Bone marrow (tissue), 2 donors: Measurements from ENCODE around the gene INSM1.

Source experiments
- DNase-seq, 2 donors: peaks; one replicate each; lab custom pipeline; 2025; lab: John Stamatoyannopoulos, UW

The INSM1 gene

GRCh38 chr20:20362774-20363433 is 5.0 kb upstream of the INSM1 start:
- DNase-seq: no peak

- DNase-seq: no peak
Observed at GRCh38 chr20:20363434-20363798, 4.5 kb upstream of the INSM1 start.

DNA sequence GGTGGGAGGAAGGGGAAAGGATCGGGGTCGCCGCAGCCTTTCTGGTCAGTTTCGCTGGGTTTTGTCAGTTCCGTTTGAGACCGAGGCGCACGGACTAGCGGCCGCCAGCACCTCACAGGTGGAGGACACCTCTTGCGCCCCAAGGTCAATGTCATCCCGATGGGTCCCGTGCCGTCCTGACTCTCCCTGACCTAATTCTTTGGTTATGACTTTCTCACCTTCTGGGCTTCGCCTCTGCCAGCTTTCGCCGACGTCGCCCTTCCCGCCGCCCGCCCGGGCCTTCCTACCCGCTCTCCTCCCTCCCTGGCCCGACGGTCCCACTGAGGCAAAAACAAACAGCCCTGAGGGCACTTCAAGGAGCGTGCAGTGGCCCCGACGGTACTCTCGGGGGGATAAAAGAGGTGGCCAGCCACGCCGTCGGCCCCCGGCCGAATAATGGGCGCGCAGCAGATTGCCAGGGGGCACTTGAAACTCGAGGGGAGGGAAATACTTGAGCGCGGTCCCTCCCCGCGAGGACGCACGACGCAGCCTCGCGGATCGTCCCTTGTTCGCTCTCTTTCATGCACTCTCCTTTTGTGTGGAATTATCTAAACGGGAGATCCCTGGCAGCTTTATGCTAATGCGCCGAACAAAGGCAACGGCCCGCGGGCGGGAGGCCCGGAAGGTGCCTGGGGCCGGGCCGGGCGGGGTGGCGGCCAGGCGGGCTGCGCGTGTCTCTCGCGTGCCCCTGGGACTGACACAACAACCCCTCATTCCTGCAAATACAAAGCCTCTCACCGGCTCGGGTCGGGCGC is 3.9 kb upstream of the INSM1 start:
- no peak for DNase-seq

- DNase-seq: no peak
Observed at GRCh38 chr20:20364593-20365479, 3.1 kb upstream of the INSM1 start.

GRCh38 chr20:20365480-20366161 is 2.3 kb upstream of the INSM1 start:
- no peak for DNase-seq

DNA sequence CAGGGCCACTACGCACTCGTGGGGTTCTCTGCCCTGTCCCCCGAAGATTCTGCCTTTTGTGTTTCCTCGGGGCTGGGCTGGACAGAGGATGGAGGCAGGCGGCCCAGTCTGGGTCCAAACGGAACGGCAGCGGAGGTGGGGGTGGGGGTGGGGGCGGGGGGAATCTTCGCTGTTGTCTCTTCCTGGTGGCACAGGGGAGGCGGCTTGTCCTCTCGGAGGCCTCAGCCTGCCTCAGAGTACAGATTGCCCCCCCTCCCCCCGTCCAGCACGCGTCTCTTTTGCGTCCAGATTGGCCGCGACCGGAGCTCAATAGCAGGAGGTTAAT is 1.4 kb upstream of the INSM1 start:
- DNase-seq: no peak

- DNase-seq: no peak
Observed at GRCh38 chr20:20366876-20367574, 879 bp upstream of the INSM1 start.

DNA sequence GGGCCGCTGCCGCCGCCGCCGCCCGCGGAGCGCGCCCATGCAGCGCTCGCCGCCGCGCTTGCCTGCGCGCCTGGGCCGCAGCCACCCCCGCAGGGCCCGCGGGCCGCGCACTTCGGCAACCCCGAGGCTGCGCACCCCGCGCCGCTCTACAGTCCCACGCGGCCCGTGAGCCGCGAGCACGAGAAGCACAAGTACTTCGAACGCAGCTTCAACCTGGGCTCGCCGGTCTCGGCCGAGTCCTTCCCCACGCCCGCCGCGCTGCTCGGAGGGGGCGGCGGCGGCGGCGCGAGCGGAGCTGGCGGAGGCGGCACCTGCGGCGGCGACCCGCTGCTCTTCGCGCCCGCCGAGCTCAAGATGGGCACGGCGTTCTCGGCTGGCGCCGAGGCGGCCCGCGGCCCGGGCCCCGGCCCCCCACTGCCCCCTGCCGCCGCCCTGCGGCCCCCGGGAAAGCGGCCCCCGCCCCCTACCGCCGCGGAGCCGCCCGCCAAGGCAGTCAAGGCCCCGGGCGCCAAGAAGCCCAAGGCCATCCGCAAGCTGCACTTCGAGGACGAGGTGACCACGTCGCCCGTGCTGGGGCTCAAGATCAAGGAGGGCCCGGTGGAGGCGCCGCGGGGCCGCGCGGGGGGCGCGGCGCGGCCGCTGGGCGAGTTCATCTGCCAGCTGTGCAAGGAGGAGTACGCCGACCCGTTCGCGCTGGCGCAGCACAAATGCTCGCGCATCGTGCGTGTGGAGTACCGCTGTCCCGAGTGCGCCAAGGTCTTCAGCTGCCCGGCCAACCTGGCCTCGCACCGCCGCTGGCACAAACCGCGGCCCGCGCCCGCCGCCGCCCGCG is 730 bp downstream of the INSM1 start:
- no peak for DNase-seq

DNA sequence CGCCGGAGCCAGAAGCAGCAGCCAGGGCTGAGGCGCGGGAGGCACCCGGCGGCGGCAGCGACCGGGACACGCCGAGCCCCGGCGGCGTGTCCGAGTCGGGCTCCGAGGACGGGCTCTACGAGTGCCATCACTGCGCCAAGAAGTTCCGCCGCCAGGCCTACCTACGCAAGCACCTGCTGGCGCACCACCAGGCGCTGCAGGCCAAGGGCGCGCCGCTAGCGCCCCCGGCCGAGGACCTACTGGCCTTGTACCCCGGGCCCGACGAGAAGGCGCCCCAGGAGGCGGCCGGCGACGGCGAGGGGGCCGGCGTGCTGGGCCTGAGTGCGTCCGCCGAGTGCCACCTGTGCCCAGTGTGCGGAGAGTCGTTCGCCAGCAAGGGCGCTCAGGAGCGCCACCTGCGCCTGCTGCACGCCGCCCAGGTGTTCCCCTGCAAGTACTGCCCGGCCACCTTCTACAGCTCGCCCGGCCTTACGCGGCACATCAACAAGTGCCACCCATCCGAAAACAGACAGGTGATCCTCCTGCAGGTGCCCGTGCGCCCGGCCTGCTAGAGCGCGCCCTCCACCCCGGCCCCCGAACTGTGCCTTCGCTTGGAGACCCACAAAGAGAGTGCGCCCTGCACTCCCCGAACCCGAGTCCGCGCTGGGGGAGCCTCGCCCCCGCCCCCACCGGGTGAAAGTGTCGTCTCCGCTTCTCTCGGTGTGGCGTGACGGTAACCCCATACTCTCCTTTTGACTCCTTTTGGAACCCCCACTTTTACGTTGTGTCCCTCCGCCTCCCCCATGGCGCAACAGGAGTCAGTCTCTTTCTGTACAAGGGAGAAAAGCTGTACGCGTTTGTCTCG is 1.6 kb downstream of the INSM1 start:
- DNase-seq: no peak

DNA sequence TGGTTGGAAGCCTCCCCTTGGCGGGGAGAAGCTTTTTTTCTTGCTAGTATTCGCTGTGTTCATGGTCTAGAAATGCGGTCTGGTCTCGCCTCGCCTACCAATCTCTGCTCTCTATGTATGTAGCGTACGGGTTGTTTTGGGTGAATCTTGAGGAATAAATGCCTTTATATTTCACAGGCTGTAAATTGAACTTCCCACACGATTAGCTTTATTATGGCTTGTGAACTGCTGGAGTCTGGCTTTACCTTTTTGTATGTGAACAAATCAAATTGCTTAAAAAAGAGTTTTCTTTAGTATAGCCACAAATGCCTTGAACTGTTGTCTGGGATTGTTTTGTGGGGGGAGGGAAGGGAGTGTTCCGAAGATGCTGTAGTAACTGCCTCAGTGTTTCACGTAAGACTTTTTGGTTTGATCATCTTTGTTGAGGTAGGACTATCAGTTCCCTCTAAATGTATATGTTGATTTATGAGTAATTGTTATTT is 2.2 kb downstream of the INSM1 start:
- no peak for DNase-seq

DNA sequence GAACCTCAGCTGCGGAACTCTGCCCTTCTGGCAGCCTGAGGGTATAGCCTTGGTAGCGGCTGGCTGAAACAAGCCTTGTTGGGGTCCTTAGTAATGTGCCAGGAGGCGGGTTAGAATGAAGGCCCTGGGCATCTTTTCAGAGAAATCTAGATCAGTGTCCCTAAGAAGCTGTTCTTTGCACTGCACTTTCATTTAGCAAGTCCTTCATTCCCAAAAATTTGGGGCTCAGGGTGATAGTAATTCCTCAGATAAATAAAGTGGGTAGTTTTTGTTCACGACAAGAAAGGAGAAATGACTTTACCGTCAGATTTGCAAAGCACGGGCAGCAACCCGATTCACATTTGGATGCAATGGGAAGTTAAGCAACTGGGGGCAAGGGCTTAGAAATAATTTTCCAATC is 3.2 kb downstream of the INSM1 start:
- no peak for DNase-seq

DNA sequence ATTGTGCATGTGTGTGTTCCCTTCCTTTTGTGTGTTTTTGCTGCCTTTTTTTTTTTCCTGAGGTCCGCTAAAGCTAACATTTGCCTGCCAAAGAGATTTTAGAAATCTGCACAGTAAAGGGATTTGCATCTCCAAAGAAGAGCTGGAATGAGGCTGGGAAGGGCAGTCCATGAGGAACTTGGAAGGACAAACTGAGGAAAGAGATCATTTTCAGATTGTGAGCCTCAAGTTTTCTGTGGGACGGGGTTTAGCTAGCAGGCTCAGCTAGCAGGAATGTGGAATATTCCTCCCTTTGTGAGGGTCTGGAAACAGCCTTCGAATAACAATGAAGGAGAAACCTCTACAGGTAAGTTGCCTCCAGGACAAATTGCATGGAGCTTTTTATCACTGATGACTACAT is 3.8 kb downstream of the INSM1 start:
- DNase-seq: no peak

- DNase-seq: no peak
Observed at GRCh38 chr20:20373091-20373571, 5.2 kb downstream of the INSM1 start.

- DNase-seq: no peak
Observed at GRCh38 chr20:20375862-20376261, 8.0 kb downstream of the INSM1 start.

DNA sequence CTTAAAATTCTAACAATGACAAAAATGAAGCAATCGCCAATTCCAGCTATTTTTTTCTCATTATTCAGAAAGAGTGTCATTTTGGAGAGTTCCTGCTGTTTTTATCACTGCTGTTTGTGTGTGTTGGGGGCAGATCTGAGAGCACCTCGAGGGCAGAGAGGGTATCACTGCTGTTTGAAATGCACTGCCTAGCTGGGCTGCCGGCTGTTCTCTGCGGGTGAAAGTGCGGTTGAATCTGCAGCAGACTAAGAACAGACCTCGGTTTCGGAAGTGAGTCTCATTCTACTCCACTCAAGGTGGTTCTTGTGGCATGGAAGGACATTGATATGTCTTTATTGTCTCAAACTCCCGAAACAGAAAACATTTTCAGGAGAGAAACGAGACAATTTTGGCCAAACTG is 18.3 kb downstream of the INSM1 start:
- DNase-seq: no peak

GRCh38 chr20:20390393-20390792 is 22.5 kb downstream of the INSM1 start:
- DNase-seq: no peak

DNA sequence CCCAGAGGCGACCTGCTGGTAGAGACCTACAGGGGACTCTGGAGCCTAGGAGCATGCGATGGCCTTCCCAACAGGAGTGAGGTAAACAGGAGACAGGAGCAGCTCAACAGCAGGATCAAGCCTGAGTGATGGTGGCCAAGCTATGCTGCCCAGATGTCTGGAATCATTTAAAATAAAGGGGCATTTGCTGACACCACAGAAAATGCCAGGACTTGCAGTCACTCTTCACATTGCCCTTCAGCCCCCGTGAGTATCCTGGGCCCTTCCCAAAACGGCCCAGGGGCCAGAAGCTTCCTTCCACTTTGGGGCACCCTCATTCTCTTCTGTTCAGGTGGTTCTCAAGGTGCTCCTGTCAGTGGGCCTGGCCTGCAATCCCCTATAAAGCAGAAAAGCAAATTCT is 23.2 kb downstream of the INSM1 start:
- no peak for DNase-seq

GRCh38 chr20:20391766-20392165 is 23.9 kb downstream of the INSM1 start:
- no peak for DNase-seq
